GM12865 (cell line): ENCODE measurements around the gene DGKI.
"Not testable (repeated sequence)": the region's sequence is repeated elsewhere in the genome, so short reads cannot be mapped to it uniquely, and the experiment has no call there.

ENCODE experiments used
- DNase-seq: peaks from one replicate; pipeline ENCODE4 v3.0.0; 2010; ENCODE audit warnings: low read depth
- H3K4me3 ChIP-seq: 2 replicates; pipeline ENCODE4 v1.5.1; 2011; ENCODE audit warnings: mild to moderate bottlenecking, low read depth, low read length, control low read depth
- CTCF ChIP-seq: IDR thresholded peaks from 2 replicates; pipeline ENCODE4 v1.5.1; 2011; ENCODE audit warnings: low read length, control low read depth, low read depth, inconsistent platforms; ENCODE audit not compliant: insufficient read depth; ENCODE audit errors: missing control alignments

The DGKI gene

GRCh38 chr7:137454246-137454724 lies 392.5 kb downstream of the DGKI start:
- peak; percentile 32 for DNase-seq
- H3K4me3 ChIP-seq, result no peak overlapping the region
- TF ChIP-seq CTCF, result peak; percentile 39

- no peak overlapping the region for H3K4me3 ChIP-seq
- no peak for TF ChIP-seq CTCF
- no peak for DNase-seq
Measured at GRCh38 chr7:137453356-137453755, 393.4 kb downstream of the DGKI start.

GRCh38 chr7:137449016-137449415 lies 397.8 kb downstream of the DGKI start:
- no peak overlapping the region for H3K4me3 ChIP-seq
- DNase-seq, result no peak
- no peak for TF ChIP-seq CTCF

DNA sequence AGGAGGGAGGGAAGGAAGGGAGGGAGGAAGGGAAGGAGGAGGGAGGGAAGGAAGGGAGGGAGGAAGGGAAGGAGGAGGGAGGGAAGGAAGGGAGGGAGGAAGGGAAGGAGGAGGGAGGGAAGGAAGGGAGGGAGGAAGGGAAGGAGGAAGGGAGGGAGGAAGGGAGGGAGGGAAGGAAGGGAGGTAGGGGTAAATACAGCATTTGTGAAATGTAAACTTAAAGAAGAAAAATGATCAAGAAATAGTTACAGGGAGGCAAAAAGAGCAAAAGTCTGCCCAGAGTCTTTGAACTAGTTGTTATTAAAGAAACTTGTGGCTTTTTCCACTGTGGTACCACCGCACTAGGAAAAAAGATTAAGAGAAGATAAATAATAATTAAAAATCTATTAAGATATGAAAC lies 398.2 kb downstream of the DGKI start:
- not testable (repeated sequence) for H3K4me3 ChIP-seq, DNase-seq

- no peak for DNase-seq
- H3K4me3 ChIP-seq, result no peak overlapping the region
- no peak for TF ChIP-seq CTCF
Measured at GRCh38 chr7:137446025-137446424, 400.7 kb downstream of the DGKI start.

GRCh38 chr7:137445268-137445667 lies 401.5 kb downstream of the DGKI start:
- TF ChIP-seq CTCF, result no peak
- H3K4me3 ChIP-seq, result no peak overlapping the region
- no peak for DNase-seq

DNA sequence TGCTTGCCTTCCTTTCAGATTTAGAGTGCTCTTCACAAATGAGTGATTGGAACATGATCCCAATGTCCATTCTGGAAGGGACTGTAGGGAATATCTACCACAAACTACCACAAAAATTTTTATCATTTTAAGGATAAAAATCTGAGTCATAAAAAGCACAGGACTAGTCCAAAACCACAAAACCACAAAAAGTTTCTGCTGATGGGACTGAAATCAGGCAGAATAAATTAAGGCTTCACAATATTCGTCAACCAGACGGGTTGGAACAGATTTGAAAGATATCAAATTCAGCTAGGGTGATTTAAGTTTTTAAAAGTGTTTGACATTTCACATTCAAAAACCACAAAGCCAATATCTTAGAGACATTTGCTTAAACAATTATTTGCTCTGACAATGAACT lies 403.2 kb downstream of the DGKI start:
- no peak overlapping the region for H3K4me3 ChIP-seq
- TF ChIP-seq CTCF, result no peak
- no peak for DNase-seq
